T-helper 1 cell treated with Interleukin-12 subunit alpha and Interleukin-12 subunit beta and Interleukin-4 antibody, amounts not matched to agents 30 μg/mL and 1 μg/mL, for 36 hours (primary cell): ENCODE data around the gene NLRP6.
A peak's percentile ranks its signal among the peaks of the same experiment; 100 is the strongest.
"Not testable (repeated sequence)": the region's sequence is repeated elsewhere in the genome, so short reads cannot be mapped to it uniquely, and the experiment has no call there.

Source experiments
- H3K27ac Mint-ChIP-seq: one replicate; pipeline ENCODE4 v1.8.0; 2021; ENCODE audit warnings: mild to moderate bottlenecking, mixed read lengths
- H3K27me3 Mint-ChIP-seq: one replicate; pipeline ENCODE4 v1.8.0; 2021; ENCODE audit warnings: low read depth, mixed read lengths
- H3K36me3 Mint-ChIP-seq: one replicate; pipeline ENCODE4 v1.8.0; 2021; ENCODE audit warnings: low read depth, mixed read lengths
- H3K4me1 Mint-ChIP-seq: one replicate; pipeline ENCODE4 v1.8.0; 2021; ENCODE audit warnings: low read depth, mixed read lengths
- H3K4me3 Mint-ChIP-seq: one replicate; pipeline ENCODE4 v1.8.0; 2021; ENCODE audit warnings: mild to moderate bottlenecking, moderate library complexity, mixed read lengths
- H3K9me3 Mint-ChIP-seq: one replicate; pipeline ENCODE4 v1.8.0; 2021; ENCODE audit warnings: mixed read lengths

NLRP6 gene

DNA sequence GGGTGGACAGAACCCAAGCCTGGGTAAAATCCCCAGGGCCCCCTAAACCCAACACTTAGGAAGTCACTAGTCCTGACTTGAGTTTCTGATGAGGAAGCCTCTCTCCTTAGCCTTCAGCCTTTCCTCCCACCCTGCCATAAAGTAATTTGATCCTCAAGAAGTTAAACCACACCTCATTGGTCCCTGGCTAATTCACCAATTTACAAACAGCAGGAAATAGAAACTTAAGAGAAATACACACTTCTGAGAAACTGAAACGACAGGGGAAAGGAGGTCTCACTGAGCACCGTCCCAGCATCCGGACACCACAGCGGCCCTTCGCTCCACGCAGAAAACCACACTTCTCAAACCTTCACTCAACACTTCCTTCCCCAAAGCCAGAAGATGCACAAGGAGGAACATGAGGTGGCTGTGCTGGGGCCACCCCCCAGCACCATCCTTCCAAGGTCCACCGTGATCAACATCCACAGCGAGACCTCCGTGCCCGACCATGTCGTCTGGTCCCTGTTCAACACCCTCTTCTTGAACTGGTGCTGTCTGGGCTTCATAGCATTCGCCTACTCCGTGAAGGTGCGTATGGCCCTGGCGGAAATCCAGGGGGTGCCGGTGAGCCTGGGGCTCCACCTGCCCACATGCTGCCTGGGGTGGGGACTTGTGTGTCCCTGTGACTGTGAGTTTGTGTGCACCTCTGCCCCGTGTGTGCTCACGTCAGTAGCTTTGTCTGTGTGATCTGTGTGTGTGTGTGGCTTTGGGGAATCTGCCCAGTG is 35.8 kb downstream of the NLRP6 start, which contains the start of gene IFITM1:
Gene IFITM1, plus strand, starts transcription at position 254 of the 767 bp plus-strand sequence. Its CDS starts 131 bp downstream, at position 385.
- H3K9me3 Mint-ChIP-seq, result no peaks in the 10 kb centered on the region
- no peaks in the 10 kb centered on the region for H3K27me3 Mint-ChIP-seq
- peak within 1 kb of the TSS; percentile 97 for H3K27ac Mint-ChIP-seq
- peaks cover 35% of the 10 kb centered on the region for H3K4me1 Mint-ChIP-seq
- peak within 1 kb of the TSS; percentile 98 for H3K4me3 Mint-ChIP-seq
- peaks cover 42% of the 10 kb centered on the region for H3K36me3 Mint-ChIP-seq

GRCh38 chr11:314554-314875 is 36.3 kb downstream of the NLRP6 start:
- H3K27me3 Mint-ChIP-seq, H3K9me3 Mint-ChIP-seq: not testable (repeated sequence)
- H3K4me1 Mint-ChIP-seq, result peaks cover 33% of the 10 kb centered on the region
- H3K27ac Mint-ChIP-seq, result peak overlapping the region; percentile 97
- H3K4me3 Mint-ChIP-seq, result peak overlapping the region; percentile 98
- H3K36me3 Mint-ChIP-seq, result peaks cover 37% of the 10 kb centered on the region

- no peaks in the 10 kb centered on the region for H3K9me3 Mint-ChIP-seq
- peaks cover 34% of the 10 kb centered on the region for H3K36me3 Mint-ChIP-seq
- H3K27ac Mint-ChIP-seq, result peak overlapping the region; percentile 97
- peak overlapping the region; percentile 98 for H3K4me3 Mint-ChIP-seq
- no peaks in the 10 kb centered on the region for H3K27me3 Mint-ChIP-seq
- H3K4me1 Mint-ChIP-seq, result peaks cover 34% of the 10 kb centered on the region
Observed at GRCh38 chr11:315051-315481, 36.9 kb downstream of the NLRP6 start.

GRCh38 chr11:315516-315994 is 37.3 kb downstream of the NLRP6 start:
- H3K4me1 Mint-ChIP-seq, result peaks cover 39% of the 10 kb centered on the region
- H3K9me3 Mint-ChIP-seq, result no peaks in the 10 kb centered on the region
- peaks cover 38% of the 10 kb centered on the region for H3K36me3 Mint-ChIP-seq
- H3K27me3 Mint-ChIP-seq, result no peaks in the 10 kb centered on the region
- peak overlapping the region; percentile 97 for H3K27ac Mint-ChIP-seq
- peak overlapping the region; percentile 98 for H3K4me3 Mint-ChIP-seq

- Mint-ChIP-seq H3K4me3 (peak overlapping the region; percentile 91), H3K9me3 (no peaks in the 10 kb centered on the region), H3K27me3 (no peaks in the 10 kb centered on the region), H3K36me3 (peaks cover 38% of the 10 kb centered on the region), H3K4me1 (peaks cover 41% of the 10 kb centered on the region), H3K27ac (peak overlapping the region; percentile 90)
Observed at GRCh38 chr11:316031-316701, 38.0 kb downstream of the NLRP6 start.

GRCh38 chr11:316891-317301 is 38.7 kb downstream of the NLRP6 start:
- no peaks in the 10 kb centered on the region for H3K27me3 Mint-ChIP-seq
- peak overlapping the region; percentile 90 for H3K27ac Mint-ChIP-seq
- peak overlapping the region; percentile 91 for H3K4me3 Mint-ChIP-seq
- no peaks in the 10 kb centered on the region for H3K9me3 Mint-ChIP-seq
- peaks cover 38% of the 10 kb centered on the region for H3K36me3 Mint-ChIP-seq
- H3K4me1 Mint-ChIP-seq, result peaks cover 38% of the 10 kb centered on the region

- peak overlapping the region; percentile 91 for H3K4me3 Mint-ChIP-seq
- not testable (repeated sequence) for H3K9me3 Mint-ChIP-seq, H3K27me3 Mint-ChIP-seq
- peaks cover 36% of the 10 kb centered on the region for H3K36me3 Mint-ChIP-seq
- peaks cover 33% of the 10 kb centered on the region for H3K4me1 Mint-ChIP-seq
- H3K27ac Mint-ChIP-seq, result peak overlapping the region; percentile 90
Observed at GRCh38 chr11:317668-318404, 39.6 kb downstream of the NLRP6 start.

DNA sequence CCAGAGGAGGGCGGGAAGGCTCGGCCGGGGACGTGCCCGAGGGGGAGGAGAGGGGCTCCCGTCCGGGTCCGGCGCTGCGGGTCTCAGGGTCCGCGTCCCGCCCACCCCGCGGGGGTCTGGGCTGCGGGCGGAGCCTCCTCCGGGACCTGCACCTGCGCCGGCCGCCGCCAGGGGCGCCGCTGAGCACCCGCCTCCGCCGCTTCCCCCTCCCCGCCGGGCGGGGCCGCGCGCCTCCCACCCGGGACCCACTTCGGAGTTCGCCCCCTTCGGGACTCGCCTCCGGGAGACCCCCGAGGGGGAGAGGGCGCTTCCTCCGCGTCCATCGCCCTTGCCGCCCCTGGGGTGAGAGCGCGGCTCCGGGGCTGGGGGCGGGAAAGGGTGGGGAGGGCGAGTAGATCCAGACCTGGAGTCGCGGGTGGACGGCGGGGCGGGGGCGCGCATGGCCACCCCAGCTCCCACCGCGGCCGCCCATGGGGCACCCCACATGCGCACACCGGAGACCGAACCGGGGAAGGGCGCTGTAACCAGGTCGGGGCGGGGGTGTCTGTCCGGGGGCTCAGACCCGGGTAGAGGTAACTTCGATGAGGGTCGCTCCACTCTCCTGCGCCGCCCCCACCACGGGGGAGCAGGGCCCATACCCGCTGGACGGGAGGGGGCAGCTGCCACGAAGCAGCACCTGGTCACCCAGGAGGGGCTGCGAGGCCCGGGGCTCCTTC is 40.4 kb downstream of the NLRP6 start:
- Mint-ChIP-seq H3K4me1 (peaks cover 25% of the 10 kb centered on the region), H3K36me3 (peaks cover 36% of the 10 kb centered on the region)
- not testable (repeated sequence) for H3K27ac Mint-ChIP-seq, H3K27me3 Mint-ChIP-seq, H3K9me3 Mint-ChIP-seq, H3K4me3 Mint-ChIP-seq

DNA sequence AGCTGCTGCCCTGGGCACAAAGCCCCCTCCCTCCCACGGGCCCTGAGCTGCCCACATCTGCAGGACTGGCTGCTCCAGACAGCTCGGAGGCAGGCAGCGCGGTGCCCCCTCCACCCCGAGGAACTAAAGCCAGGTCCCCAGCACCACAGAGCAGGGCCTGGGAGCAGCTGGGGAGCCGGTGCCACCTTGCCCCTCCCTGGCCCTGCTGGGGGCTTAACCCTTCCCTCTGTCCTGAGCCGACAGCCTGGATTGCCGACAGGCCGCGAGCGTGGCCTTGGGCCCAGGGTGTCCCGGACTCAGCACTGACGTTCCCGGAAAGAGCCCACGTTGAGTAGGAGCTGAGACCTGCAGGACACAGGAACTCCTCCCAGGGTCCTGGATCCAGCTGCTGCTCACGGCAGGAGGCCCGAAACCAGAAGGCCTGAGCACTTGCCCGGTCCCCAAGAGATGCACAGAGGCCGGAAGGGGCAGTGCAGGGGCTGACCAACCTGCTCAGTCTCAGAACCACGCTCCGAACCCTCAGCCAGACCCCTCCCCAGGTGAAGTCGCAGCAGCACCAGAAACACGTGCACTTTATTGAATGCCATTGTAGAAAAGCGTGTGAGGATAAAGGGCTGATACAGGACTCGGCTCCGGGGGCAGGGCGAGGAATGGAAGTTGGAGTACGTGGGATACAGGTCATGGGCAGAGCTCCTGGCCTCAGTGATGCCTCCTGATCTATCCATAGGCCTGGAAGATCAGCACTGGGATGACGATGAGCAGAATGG is 41.1 kb downstream of the NLRP6 start:
- peaks cover 25% of the 10 kb centered on the region for H3K4me1 Mint-ChIP-seq
- H3K27me3 Mint-ChIP-seq, H3K9me3 Mint-ChIP-seq: not testable (repeated sequence)
- H3K4me3 Mint-ChIP-seq, result peak overlapping the region; percentile 78
- H3K36me3 Mint-ChIP-seq, result peaks cover 30% of the 10 kb centered on the region
- H3K27ac Mint-ChIP-seq, result peak overlapping the region; percentile 67

DNA sequence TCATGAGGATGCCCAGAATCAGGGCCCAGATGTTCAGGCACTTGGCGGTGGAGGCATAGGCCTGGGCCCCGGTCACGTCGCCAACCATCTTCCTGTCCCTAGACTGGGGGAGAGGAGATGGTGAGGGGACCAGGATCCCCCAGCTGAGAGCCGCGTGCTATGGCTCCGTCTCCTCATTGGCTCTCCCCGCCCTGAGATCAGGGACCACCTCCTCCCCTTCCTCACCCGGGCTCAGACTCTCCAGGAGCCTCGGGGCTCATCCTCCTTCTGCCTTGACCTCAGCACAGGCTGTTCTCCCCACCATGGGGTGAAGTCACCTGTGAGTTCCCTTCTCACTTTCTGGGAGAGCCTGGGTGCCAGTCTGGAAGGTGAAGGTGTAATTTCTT is 41.7 kb downstream of the NLRP6 start:
- not testable (repeated sequence) for H3K27me3 Mint-ChIP-seq, H3K9me3 Mint-ChIP-seq
- H3K27ac Mint-ChIP-seq, result peak overlapping the region; percentile 67
- H3K4me1 Mint-ChIP-seq, result peaks cover 28% of the 10 kb centered on the region
- peak overlapping the region; percentile 78 for H3K4me3 Mint-ChIP-seq
- peaks cover 26% of the 10 kb centered on the region for H3K36me3 Mint-ChIP-seq

- Mint-ChIP-seq H3K4me3 (no peak overlapping the region), H3K36me3 (peaks cover 4% of the 10 kb centered on the region), H3K9me3 (no peaks in the 10 kb centered on the region), H3K27me3 (no peaks in the 10 kb centered on the region), H3K27ac (no peak overlapping the region), H3K4me1 (peaks cover 36% of the 10 kb centered on the region)
Observed at GRCh38 chr11:324156-324555, 45.9 kb downstream of the NLRP6 start.

DNA sequence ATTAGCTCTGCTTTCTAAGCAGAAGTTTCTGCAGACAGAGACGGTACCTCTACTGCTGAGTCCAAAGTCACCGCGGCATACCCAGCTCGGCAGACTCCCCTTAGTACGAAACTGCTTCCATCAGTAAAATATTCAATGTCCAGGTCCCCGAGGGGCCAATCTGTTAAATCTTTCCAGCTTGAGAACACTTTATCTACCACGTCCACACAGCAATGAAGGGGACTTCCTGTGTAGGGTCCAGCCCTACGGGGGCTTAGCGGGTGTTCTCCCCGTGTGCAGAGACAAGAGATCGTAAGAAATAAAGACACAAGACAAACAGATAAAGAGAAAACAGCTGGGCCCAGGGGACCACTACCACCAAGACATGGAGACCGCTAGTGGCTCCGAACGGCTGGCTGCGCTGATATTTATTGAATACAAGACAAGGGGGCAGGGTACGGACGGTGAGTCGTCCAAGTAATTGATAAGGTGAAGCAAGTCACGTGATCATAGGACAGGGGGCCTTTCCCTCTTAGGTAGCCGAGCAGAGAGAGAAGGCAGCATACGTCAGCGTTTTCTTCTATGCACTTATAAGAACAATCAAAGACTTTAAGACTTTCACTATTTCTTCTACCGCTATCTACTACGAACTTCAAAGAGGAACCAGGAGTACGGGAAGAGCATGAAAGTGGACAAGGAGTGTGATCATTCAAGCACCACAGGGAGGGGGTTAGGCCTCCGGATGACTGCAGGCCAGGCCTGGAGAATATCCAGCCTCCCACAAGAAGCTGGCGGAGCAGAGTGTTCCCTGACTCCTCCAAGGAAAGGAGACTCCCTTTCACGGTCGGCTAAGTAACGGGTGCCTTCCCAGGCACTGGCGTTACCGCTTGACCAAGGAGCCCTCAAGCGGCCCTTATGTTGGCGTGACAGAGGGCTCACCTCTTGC is 46.6 kb downstream of the NLRP6 start:
- H3K9me3 Mint-ChIP-seq, H3K27me3 Mint-ChIP-seq, H3K36me3 Mint-ChIP-seq, H3K4me3 Mint-ChIP-seq: not testable (repeated sequence)
- peaks cover 40% of the 10 kb centered on the region for H3K4me1 Mint-ChIP-seq
- peak overlapping the region; percentile 2 for H3K27ac Mint-ChIP-seq
